GM18511 (cell line): ENCODE measurements around the gene CFDP1.

Source experiments
- ATAC-seq: cut with Tn5 transposase; IDR thresholded peaks from one replicate; pipeline ENCODE4 v1.9.1; 2021; ENCODE audit warnings: mild to moderate bottlenecking, moderate library complexity; ENCODE audit not compliant: unreplicated experiment

The CFDP1 gene

GRCh38 chr16:75256696-75257343 lies 176.5 kb downstream of the CFDP1 start:
- no peak for ATAC-seq

- ATAC-seq: no peak
These were observed 177.2 kb downstream of the CFDP1 start for GRCh38 chr16:75256059-75256571.

GRCh38 chr16:75254359-75254837 lies 178.9 kb downstream of the CFDP1 start:
- ATAC-seq: no peak

GRCh38 chr16:75252946-75253911 lies 180.1 kb downstream of the CFDP1 start:
- no peak for ATAC-seq

GRCh38 chr16:75252049-75252864 lies 181.0 kb downstream of the CFDP1 start:
- no peak for ATAC-seq

- ATAC-seq: peak; percentile 82
These were observed 181.8 kb downstream of the CFDP1 start, which contains the start of gene BCAR1 for GRCh38 chr16:75251280-75252048. BCAR1 (minus strand) TSS chr16:75251624; CDS start chr16:75251482, 142 bp downstream.

- peak; percentile 52 for ATAC-seq
These were observed 182.5 kb downstream of the CFDP1 start for GRCh38 chr16:75250809-75251279.

GRCh38 chr16:75250089-75250808 lies 183.1 kb downstream of the CFDP1 start:
- no peak for ATAC-seq

GRCh38 chr16:75249441-75249840 lies 183.9 kb downstream of the CFDP1 start:
- no peak for ATAC-seq

GRCh38 chr16:75248536-75249380 lies 184.5 kb downstream of the CFDP1 start:
- no peak for ATAC-seq

- no peak for ATAC-seq
These were observed 185.2 kb downstream of the CFDP1 start for GRCh38 chr16:75248142-75248535.

- no peak for ATAC-seq
These were observed 186.1 kb downstream of the CFDP1 start for GRCh38 chr16:75247249-75247648.

- no peak for ATAC-seq
These were observed 186.6 kb downstream of the CFDP1 start for GRCh38 chr16:75246504-75247205.

GRCh38 chr16:75244844-75245758 lies 188.2 kb downstream of the CFDP1 start:
- peak; percentile 49 for ATAC-seq

- ATAC-seq: no peak
These were observed 189.0 kb downstream of the CFDP1 start for GRCh38 chr16:75244225-75244809.
